Spleen (tissue), 7 donors: ENCODE measurements around the gene NPW.

ENCODE experiments used
- POLR2AphosphoS5 ChIP-seq, 3 donors: sonication (generic); formaldehyde crosslinking; IDR thresholded peaks; one replicate each; pipeline ENCODE4 v1.5.1; 2017; ENCODE audit warnings: antibody characterized with exemption in 3 of 3
- TF ChIP-seq, protein P1 (sequence below), 11 experiments: fragments of 200-600 bp in 7 of 11; fragments of 450-650 bp in 4 of 11; sonication (generic) in 4 of 11; IDR thresholded peaks in 8 of 11; conservative IDR thresholded peaks in 3 of 11; 1 replicate in 7 of 11; 2 replicates in 4 of 11; pipeline versions ENCODE4 v1.4.0 to v1.8.0; 2016 to 2021; ENCODE audit warnings: antibody characterized with exemption in 11 of 11, inconsistent platforms in 4 of 11, mild to moderate bottlenecking in 1 of 11
- donor health status: DM: no; HTN: no; CAD: no; lungs with moderate emphysema.
- donor health status: DM: no; HTN: no; CAD: no.
- donor health status: DM: no; HTN: no; CAD: no.

DNA sequence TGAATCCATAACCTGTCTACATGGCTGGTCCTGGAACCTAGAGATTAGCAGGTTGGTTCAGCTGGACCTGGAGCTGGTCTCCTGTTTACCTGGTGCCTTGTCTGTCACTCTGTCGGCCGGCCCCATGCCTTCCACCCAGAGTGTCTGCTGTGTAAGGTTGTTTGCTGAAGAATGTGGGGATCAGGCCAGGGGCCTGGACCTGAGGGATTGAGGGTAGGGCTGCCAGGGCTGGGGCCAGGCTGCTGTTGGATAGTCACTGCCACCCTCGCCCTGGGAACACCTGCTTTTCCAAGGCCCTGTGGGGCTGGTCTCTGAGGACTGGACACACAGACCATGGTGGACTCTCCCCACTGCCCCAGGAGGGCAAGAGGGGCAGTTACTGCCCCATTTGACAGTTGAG is 8.6 kb downstream of the NPW start:
- TF ChIP-seq, protein P1, sequence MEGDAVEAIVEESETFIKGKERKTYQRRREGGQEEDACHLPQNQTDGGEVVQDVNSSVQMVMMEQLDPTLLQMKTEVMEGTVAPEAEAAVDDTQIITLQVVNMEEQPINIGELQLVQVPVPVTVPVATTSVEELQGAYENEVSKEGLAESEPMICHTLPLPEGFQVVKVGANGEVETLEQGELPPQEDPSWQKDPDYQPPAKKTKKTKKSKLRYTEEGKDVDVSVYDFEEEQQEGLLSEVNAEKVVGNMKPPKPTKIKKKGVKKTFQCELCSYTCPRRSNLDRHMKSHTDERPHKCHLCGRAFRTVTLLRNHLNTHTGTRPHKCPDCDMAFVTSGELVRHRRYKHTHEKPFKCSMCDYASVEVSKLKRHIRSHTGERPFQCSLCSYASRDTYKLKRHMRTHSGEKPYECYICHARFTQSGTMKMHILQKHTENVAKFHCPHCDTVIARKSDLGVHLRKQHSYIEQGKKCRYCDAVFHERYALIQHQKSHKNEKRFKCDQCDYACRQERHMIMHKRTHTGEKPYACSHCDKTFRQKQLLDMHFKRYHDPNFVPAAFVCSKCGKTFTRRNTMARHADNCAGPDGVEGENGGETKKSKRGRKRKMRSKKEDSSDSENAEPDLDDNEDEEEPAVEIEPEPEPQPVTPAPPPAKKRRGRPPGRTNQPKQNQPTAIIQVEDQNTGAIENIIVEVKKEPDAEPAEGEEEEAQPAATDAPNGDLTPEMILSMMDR (IDR thresholded peaks at IDR 0.05 in 8 of 11, conservative IDR thresholded peaks at IDR 0.05 in 3 of 11) = no peak
- TF ChIP-seq POLR2AphosphoS5 (IDR thresholded peaks at IDR 0.05) = no peak
